Measurements from ENCODE around the gene TFAP2A. TPM values are rescaled to one million over a fixed set of nuclear protein-coding genes. Genes with fewer than 3 reads are reported as not detected.

Gene TFAP2A
- total RNA-seq, 1 donor from 2014 or later: 0.66 TPM

DNA sequence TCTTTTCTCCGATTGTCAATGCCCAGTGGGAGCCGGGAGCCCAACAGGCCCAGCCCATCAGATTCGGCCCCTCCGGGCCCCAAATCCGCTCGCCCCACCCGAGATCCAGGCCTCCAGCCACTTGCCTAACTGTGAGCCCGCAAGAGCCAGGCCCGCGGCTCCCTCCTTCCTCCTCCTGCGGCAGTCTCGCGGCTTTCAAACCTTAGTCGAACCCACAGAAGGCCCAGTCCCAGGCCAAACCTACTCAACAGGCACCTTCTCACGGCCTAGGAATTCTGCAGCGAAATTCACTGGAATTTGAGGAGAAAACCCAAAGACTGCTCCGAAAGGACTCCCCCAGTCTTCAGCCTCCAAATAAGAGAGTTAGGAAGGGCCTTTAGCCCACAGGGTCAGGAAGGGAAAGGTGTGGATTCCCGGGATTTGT lies 2.8 kb upstream of the TFAP2A start:
- H3K27ac ChIP-seq (replicated peaks): no peak overlapping the region
- no peak overlapping the region for H3K4me3 ChIP-seq
- peaks cover 100% of the 10 kb centered on the region for H3K27me3 ChIP-seq (ENCODE audit: low read depth)
- H3K4me1 ChIP-seq: peaks cover 64% of the 10 kb centered on the region
- no peaks in the 10 kb centered on the region for H3K9me3 ChIP-seq (replicated peaks)
- TF ChIP-seq, protein P1, sequence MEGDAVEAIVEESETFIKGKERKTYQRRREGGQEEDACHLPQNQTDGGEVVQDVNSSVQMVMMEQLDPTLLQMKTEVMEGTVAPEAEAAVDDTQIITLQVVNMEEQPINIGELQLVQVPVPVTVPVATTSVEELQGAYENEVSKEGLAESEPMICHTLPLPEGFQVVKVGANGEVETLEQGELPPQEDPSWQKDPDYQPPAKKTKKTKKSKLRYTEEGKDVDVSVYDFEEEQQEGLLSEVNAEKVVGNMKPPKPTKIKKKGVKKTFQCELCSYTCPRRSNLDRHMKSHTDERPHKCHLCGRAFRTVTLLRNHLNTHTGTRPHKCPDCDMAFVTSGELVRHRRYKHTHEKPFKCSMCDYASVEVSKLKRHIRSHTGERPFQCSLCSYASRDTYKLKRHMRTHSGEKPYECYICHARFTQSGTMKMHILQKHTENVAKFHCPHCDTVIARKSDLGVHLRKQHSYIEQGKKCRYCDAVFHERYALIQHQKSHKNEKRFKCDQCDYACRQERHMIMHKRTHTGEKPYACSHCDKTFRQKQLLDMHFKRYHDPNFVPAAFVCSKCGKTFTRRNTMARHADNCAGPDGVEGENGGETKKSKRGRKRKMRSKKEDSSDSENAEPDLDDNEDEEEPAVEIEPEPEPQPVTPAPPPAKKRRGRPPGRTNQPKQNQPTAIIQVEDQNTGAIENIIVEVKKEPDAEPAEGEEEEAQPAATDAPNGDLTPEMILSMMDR (IDR thresholded peaks at IDR 0.05; ENCODE audit: borderline replicate concordance): no peak
- no peaks in the 10 kb centered on the region for H3K36me3 ChIP-seq
- no peak for DNase-seq
- intact Hi-C loops (cut with micrococcal nuclease): no loop called here

DNA sequence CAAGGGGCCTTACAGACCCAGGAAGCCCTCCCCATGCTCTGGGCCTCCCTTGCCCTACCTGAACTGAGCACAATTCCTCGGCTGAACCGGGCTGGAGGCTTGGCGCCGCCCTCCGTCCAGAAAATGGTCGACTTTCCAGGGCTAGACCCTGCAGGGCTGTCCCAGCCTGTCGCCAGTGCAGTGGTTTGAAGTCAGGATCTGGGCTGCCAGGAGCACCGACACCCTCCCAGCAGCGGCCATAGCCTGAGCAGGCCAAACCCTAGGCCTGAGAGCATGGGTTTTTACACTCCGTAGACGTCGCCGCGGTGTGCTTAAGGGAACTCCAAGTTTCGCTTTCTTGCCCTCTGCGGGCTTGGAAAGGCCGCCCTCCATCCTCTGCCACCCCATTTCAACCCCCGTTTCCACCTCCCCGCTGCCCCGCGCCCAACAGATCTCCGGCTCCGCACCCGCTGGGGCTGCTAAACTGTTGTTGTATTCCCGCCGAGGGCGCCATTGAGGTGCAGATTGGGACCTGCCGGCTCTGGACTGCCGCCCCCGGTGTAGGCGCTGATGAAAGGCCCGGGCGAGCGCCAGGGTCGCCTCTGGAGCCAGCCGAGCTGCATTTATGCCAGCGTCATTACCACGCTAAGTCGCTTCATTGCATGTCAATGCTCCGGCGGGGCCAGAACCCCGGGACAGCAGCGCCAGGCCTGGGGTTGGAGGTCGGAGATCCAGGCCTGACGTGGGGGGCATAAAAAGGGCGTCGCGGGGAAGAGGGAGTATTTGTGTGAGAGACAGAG lies 2.2 kb upstream of the TFAP2A start:
- peaks cover 68% of the 10 kb centered on the region for H3K4me1 ChIP-seq
- H3K27ac ChIP-seq (replicated peaks): no peak overlapping the region
- intact Hi-C loops (cut with micrococcal nuclease): no loop called here
- no peaks in the 10 kb centered on the region for H3K36me3 ChIP-seq
- H3K9me3 ChIP-seq (replicated peaks): no peaks in the 10 kb centered on the region
- H3K4me3 ChIP-seq: peak overlapping the region; percentile 50
- TF ChIP-seq, protein P1 (IDR thresholded peaks at IDR 0.05; ENCODE audit: borderline replicate concordance): no peak
- no peak for DNase-seq
- peaks cover 100% of the 10 kb centered on the region for H3K27me3 ChIP-seq (ENCODE audit: low read depth)

DNA sequence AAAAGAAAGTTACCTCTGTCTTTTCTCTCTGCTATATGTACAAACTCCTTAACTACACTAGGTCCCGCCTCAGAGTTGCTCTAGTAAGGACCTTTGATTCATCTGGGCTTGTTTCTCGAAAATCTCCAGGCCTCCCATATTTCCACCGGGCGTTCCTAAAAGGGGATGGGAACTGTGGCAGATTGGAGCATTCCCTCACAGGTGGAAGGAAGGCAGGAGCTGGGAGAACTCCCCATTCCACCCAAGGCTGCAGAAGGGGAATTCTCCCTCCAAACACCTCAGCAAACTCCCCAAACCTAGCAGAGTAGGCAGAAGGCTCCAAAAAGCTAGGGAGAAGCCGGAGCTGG lies 1.6 kb upstream of the TFAP2A start:
- TF ChIP-seq, protein P1 (IDR thresholded peaks at IDR 0.05; ENCODE audit: borderline replicate concordance): no peak
- intact Hi-C loops (cut with micrococcal nuclease): no loop called here
- Histone ChIP-seq H3K27me3 (ENCODE audit: low read depth) (peaks cover 100% of the 10 kb centered on the region), H3K36me3 (no peaks in the 10 kb centered on the region), H3K9me3 (replicated peaks) (no peaks in the 10 kb centered on the region), H3K27ac (replicated peaks) (no peak overlapping the region), H3K4me1 (peaks cover 74% of the 10 kb centered on the region), H3K4me3 (peak overlapping the region; percentile 50)
- DNase-seq: no peak

DNA sequence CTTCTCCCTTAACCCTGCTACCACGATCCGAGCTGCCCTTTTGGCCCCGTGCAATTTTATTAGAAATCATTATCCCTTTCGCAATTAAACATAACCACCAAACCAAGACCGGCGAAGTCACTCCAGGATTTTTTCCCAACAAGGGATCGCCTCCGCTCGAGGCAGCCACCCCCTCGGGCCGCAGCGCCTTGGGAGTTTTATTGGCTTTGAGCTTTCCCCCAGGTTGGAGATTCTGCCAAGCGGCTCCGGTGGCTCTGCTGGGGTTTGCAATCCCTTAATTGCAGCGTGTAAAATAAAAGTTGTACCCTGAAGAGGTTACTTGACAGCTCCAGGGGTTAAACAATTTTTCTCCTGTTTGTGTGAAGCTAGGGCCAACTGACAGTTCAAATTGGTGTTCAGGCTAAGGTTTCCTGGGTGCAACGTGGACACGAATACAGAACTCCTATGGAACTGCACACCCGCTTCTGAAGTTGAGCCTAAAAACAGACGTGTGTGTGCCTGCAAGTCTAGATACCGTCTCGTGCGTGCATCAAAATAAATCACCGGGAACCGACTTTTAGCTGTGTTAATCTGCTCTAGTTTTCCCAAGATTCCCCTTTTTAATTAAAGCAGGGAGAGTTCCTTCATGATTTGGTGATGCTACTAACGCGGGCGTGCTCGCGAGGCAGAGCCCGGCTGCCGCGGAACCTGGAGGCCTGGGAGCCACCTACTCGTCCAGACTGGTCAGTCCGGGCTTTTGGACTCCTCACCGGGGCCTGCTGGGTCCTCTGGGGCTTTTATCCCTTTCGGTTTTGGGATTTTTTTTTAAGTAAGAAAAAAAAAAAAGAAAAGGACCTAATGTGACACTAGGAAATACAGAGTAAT lies 975 bp upstream of the TFAP2A start:
- TF ChIP-seq, protein P1 (IDR thresholded peaks at IDR 0.05; ENCODE audit: borderline replicate concordance): no peak
- H3K27ac ChIP-seq (replicated peaks): no peak overlapping the region
- no peaks in the 10 kb centered on the region for H3K9me3 ChIP-seq (replicated peaks)
- peak overlapping the region; percentile 74 for H3K4me3 ChIP-seq
- peaks cover 100% of the 10 kb centered on the region for H3K27me3 ChIP-seq (ENCODE audit: low read depth)
- no peak for DNase-seq
- H3K4me1 ChIP-seq: peaks cover 75% of the 10 kb centered on the region
- intact Hi-C loops (cut with micrococcal nuclease): no loop called here
- no peaks in the 10 kb centered on the region for H3K36me3 ChIP-seq

DNA sequence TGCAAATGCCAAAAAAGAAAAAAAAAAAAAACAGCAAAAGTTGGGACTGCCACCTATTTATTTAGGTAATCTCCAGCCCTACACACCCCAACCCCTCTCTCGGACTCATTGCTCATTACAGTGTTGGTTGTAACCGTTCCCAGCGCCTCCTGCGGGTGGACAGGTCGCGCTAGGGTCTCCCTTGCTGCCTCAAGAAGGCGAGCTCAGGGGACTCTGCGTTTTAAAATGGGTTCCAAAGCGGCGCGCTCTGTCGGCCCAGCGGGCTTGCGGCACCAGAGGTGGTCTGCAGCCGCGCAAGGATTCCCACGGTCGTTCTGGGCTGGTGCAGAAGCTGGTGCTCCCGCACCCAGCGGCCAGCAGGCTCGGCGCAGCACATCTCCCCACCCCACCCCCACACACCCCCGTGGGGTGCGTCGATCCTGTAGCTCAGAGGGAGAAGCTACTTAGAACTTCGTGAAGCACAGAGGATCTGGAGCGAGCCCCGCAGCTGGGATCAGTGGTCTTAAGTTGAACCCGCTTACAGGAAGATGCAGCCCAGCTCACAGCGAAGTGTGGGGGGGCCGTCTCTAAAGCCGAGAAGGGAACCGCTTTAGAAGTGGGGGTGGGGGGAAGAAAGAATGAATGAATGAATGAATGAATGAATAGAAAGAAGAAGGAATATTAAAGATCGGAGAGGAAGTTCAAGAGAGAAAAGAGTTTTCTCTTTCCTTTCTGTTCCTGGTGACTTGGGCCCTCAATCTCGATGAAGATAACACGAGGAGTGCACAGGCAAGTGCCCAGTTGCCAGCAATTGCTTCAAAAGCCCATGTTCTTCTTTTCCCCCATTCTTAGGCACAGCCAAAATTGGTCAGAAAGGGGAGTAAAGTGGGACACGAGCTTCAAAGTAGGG lies 780 bp downstream of the TFAP2A start:
- DNase-seq: no peak
- no peak overlapping the region for H3K27ac ChIP-seq (replicated peaks)
- TF ChIP-seq, protein P1 (IDR thresholded peaks at IDR 0.05; ENCODE audit: borderline replicate concordance): no peak
- peak overlapping the region; percentile 74 for H3K4me3 ChIP-seq
- H3K27me3 ChIP-seq (ENCODE audit: low read depth): peaks cover 100% of the 10 kb centered on the region
- peaks cover 72% of the 10 kb centered on the region for H3K4me1 ChIP-seq
- no peaks in the 10 kb centered on the region for H3K9me3 ChIP-seq (replicated peaks)
- intact Hi-C loops (cut with micrococcal nuclease): no loop called here
- no peaks in the 10 kb centered on the region for H3K36me3 ChIP-seq

All from left ventricle myocardium inferior (tissue), 1 donor.